ENCODE results near the gene UST.

The UST gene

DNA sequence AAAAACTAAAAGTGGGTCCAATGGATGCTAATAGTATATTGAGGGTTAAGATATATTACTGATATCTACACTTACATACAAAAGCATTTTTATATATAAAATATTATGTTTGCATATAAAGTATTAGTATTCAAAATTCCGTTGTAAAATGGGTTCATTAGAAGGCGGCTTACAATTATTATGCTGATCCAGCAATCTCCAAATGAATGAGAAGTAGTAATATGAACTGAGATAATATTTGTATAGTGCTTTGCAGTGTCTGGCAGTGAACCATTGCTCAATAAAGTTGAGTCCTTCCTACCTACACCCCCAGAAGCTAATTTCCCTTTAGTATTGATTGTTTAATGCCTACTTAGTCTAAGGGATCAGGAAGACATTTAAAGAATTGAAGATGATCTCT lies 146.2 kb downstream of the UST start:
- no peaks in the 10 kb centered on the region for H3K79me2 ChIP-seq (ENCODE audit: insufficient read depth, low read length)
- H3F3A ChIP-seq (ENCODE audit: low read depth): no peaks in the 10 kb centered on the region
- no peak overlapping the region for H3K4me2 ChIP-seq (ENCODE audit: low read depth, low read length, poor library complexity, severe bottlenecking)
- H3K9ac ChIP-seq (ENCODE audit: low read depth, low read length, poor library complexity, severe bottlenecking): no peak overlapping the region
- no peaks in the 10 kb centered on the region for H3K27me3 ChIP-seq (ENCODE audit: insufficient read depth, low read length, poor library complexity, severe bottlenecking)
- no peaks in the 10 kb centered on the region for H3K9me3 ChIP-seq (ENCODE audit: insufficient read depth, low read depth, low read length)
- H3K4me1 ChIP-seq (ENCODE audit: insufficient read depth, low read length, poor library complexity, severe bottlenecking): peaks cover 7% of the 10 kb centered on the region
- peaks cover 3% of the 10 kb centered on the region; the same call in 1 of the 2 replicates for H3K36me3 ChIP-seq (ENCODE audit: insufficient read depth, low read length)
- H3K4me3 ChIP-seq (ENCODE audit: low read length, poor library complexity, severe bottlenecking): no peak overlapping the region
- no peak overlapping the region for H2AFZ ChIP-seq (ENCODE audit: low read length)
- no peak for TF ChIP-seq EZH2phosphoT487 (IDR thresholded peaks at IDR 0.05; ENCODE audit: borderline replicate concordance)
- TF ChIP-seq, protein P1, sequence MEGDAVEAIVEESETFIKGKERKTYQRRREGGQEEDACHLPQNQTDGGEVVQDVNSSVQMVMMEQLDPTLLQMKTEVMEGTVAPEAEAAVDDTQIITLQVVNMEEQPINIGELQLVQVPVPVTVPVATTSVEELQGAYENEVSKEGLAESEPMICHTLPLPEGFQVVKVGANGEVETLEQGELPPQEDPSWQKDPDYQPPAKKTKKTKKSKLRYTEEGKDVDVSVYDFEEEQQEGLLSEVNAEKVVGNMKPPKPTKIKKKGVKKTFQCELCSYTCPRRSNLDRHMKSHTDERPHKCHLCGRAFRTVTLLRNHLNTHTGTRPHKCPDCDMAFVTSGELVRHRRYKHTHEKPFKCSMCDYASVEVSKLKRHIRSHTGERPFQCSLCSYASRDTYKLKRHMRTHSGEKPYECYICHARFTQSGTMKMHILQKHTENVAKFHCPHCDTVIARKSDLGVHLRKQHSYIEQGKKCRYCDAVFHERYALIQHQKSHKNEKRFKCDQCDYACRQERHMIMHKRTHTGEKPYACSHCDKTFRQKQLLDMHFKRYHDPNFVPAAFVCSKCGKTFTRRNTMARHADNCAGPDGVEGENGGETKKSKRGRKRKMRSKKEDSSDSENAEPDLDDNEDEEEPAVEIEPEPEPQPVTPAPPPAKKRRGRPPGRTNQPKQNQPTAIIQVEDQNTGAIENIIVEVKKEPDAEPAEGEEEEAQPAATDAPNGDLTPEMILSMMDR (conservative IDR thresholded peaks at IDR 0.05; ENCODE audit: low read length): no peak
- H3K9me2 ChIP-seq (replicated peaks; ENCODE audit: low read depth, low read length): no peaks in the 10 kb centered on the region
- no peaks in the 10 kb centered on the region for H4K20me1 ChIP-seq (ENCODE audit: insufficient read depth, low read length, poor library complexity, severe bottlenecking)

DNA sequence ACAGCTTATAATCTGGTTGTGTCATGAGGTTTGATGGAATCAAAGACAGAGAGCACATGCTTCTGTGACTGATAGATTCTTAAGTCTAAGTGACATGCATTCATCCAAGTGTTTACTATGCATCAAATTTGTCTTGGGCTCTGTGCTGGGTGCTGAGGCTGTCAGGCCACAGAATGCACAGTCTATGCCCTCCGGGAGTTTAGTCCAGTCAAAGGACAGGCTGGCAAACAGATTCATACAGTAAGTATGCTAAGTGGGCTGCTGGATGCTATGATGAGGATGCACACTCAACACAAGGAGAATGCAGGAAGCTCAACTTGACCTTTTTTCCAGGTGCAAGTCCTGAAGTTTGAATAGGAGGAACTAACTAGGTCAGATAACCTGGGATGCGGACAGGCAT lies 146.7 kb downstream of the UST start:
- peaks cover 7% of the 10 kb centered on the region for H3K4me1 ChIP-seq (ENCODE audit: insufficient read depth, low read length, poor library complexity, severe bottlenecking)
- H3K9me3 ChIP-seq (ENCODE audit: insufficient read depth, low read depth, low read length): no peaks in the 10 kb centered on the region
- no peaks in the 10 kb centered on the region for H3F3A ChIP-seq (ENCODE audit: low read depth)
- no peak overlapping the region for H2AFZ ChIP-seq (ENCODE audit: low read length)
- no peaks in the 10 kb centered on the region for H3K79me2 ChIP-seq (ENCODE audit: insufficient read depth, low read length)
- no peak overlapping the region for H3K4me2 ChIP-seq (ENCODE audit: low read depth, low read length, poor library complexity, severe bottlenecking)
- H4K20me1 ChIP-seq (ENCODE audit: insufficient read depth, low read length, poor library complexity, severe bottlenecking): no peaks in the 10 kb centered on the region
- no peak overlapping the region for H3K9ac ChIP-seq (ENCODE audit: low read depth, low read length, poor library complexity, severe bottlenecking)
- H3K9me2 ChIP-seq (replicated peaks; ENCODE audit: low read depth, low read length): no peaks in the 10 kb centered on the region
- TF ChIP-seq, protein P1 (conservative IDR thresholded peaks at IDR 0.05; ENCODE audit: low read length): no peak
- no peak for TF ChIP-seq EZH2phosphoT487 (IDR thresholded peaks at IDR 0.05; ENCODE audit: borderline replicate concordance)
- H3K36me3 ChIP-seq (ENCODE audit: insufficient read depth, low read length): no peaks in the 10 kb centered on the region; the same call in 1 of the 2 replicates
- no peak overlapping the region for H3K4me3 ChIP-seq (ENCODE audit: low read length, poor library complexity, severe bottlenecking)
- no peaks in the 10 kb centered on the region for H3K27me3 ChIP-seq (ENCODE audit: insufficient read depth, low read length, poor library complexity, severe bottlenecking)

DNA sequence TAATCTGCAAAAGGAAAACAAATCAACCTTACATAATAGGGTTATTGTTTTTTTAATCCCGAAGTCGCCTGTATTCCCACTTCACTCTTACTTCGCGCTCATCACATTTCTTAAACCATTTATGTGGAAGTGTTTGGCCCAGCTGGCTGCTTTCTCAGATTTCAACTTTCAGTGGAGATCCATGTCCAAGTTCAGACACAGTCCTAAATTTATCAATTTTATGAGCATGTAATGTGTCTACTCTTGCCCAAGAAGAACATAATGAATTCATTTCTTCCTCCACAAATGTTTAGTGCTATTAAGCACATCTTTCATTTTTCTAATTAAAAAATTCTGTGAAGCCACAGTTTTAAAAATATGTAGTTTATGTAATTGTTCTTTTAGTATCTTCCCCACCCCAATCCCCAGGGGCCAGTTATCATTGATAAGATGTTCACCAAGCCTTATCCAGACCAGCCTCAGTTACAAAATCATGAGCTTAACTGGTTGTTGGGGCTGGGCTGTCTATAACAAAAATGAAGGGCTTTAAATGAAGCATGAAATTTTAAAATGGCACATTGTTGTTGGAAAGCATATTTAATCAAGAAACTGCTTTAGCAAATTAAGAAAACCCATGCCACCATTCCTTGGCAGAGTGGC lies 151.7 kb downstream of the UST start:
- H3K9me2 ChIP-seq (replicated peaks; ENCODE audit: low read depth, low read length): no peaks in the 10 kb centered on the region
- H3K4me3 ChIP-seq (ENCODE audit: low read length, poor library complexity, severe bottlenecking): no peak overlapping the region
- no peak for TF ChIP-seq EZH2phosphoT487 (IDR thresholded peaks at IDR 0.05; ENCODE audit: borderline replicate concordance)
- TF ChIP-seq, protein P1 (conservative IDR thresholded peaks at IDR 0.05; ENCODE audit: low read length): no peak
- H2AFZ ChIP-seq (ENCODE audit: low read length): no peak overlapping the region
- H3K9ac ChIP-seq (ENCODE audit: low read depth, low read length, poor library complexity, severe bottlenecking): no peak overlapping the region
- no peaks in the 10 kb centered on the region for H3K36me3 ChIP-seq (ENCODE audit: insufficient read depth, low read length)
- no peaks in the 10 kb centered on the region for H3K27me3 ChIP-seq (ENCODE audit: insufficient read depth, low read length, poor library complexity, severe bottlenecking)
- H3F3A ChIP-seq (ENCODE audit: low read depth): no peaks in the 10 kb centered on the region
- H4K20me1 ChIP-seq (ENCODE audit: insufficient read depth, low read length, poor library complexity, severe bottlenecking): no peaks in the 10 kb centered on the region
- no peak overlapping the region for H3K4me2 ChIP-seq (ENCODE audit: low read depth, low read length, poor library complexity, severe bottlenecking)
- H3K79me2 ChIP-seq (ENCODE audit: insufficient read depth, low read length): no peaks in the 10 kb centered on the region
- no peaks in the 10 kb centered on the region for H3K4me1 ChIP-seq (ENCODE audit: insufficient read depth, low read length, poor library complexity, severe bottlenecking)
- H3K9me3 ChIP-seq (ENCODE audit: insufficient read depth, low read depth, low read length): no peaks in the 10 kb centered on the region

Data from Loucy (cell line).